Fibroblast of lung (primary cell): ENCODE measurements around the gene SMAD2. TPM values are rescaled to one million over a fixed set of nuclear protein-coding genes. Genes with fewer than 3 reads are reported as not detected.

Experiments
- DNase-seq, 2 donors: peaks; one replicate each; pipeline versions ENCODE4 v3.0.0 to v3.0.0-alpha.2; 2010; ENCODE audit warnings: low read depth in 2 of 2
- H2AFZ ChIP-seq: 2 replicates; pipeline ENCODE4 v1.5.1; 2012; ENCODE audit warnings: low read length, control low read depth, inconsistent platforms
- H3K27ac ChIP-seq: 2 replicates; pipeline ENCODE4 v1.5.1; 2011; ENCODE audit warnings: low read length, control low read depth; ENCODE audit not compliant: insufficient read depth
- H3K27me3 ChIP-seq: 2 replicates; pipeline ENCODE4 v1.5.1; 2011; ENCODE audit warnings: mild to moderate bottlenecking, low read length; ENCODE audit not compliant: control insufficient read depth, insufficient read depth
- H3K36me3 ChIP-seq: 2 replicates; pipeline ENCODE4 v1.5.1; 2011; ENCODE audit warnings: low read length; ENCODE audit not compliant: control insufficient read depth, insufficient read depth
- H3K4me1 ChIP-seq: 2 replicates; pipeline ENCODE4 v1.5.1; 2011; ENCODE audit warnings: low read length; ENCODE audit not compliant: control insufficient read depth, insufficient read depth; ENCODE audit errors: extremely low read depth
- H3K4me2 ChIP-seq: 2 replicates; pipeline ENCODE4 v1.5.1; 2011; ENCODE audit warnings: low read length, control low read depth; ENCODE audit not compliant: insufficient read depth; ENCODE audit errors: extremely low read depth
- H3K4me3 ChIP-seq, 4 experiments: fragments of 200-600 bp in 1 of 4; sonication (generic) in 1 of 4; replicated peaks in 1 of 4; 2 replicates each; pipeline ENCODE4 v1.5.1; 2011 to 2016; ENCODE audit warnings: low read length in 4 of 4, low read depth in 3 of 4, mild to moderate bottlenecking in 3 of 4, control low read depth in 2 of 4, inconsistent platforms in 1 of 4, mixed read lengths in 1 of 4; ENCODE audit not compliant: insufficient read depth in 1 of 4; ENCODE audit errors: control extremely low read depth in 1 of 4
- H3K79me2 ChIP-seq: 2 replicates; pipeline ENCODE4 v1.5.1; 2012; ENCODE audit warnings: mild to moderate bottlenecking, low read length, inconsistent platforms; ENCODE audit not compliant: control insufficient read depth, insufficient read depth
- H3K9ac ChIP-seq: 2 replicates; pipeline ENCODE4 v1.5.1; 2011; ENCODE audit warnings: mild to moderate bottlenecking, low read length, control low read depth; ENCODE audit not compliant: insufficient read depth
- H3K9me3 ChIP-seq: 2 replicates; pipeline ENCODE4 v1.5.1; 2012; ENCODE audit warnings: low read depth, low read length; ENCODE audit not compliant: control insufficient read depth, insufficient read depth
- H4K20me1 ChIP-seq: 2 replicates; pipeline ENCODE4 v1.5.1; 2011; ENCODE audit warnings: low read length; ENCODE audit not compliant: control insufficient read depth, insufficient read depth; ENCODE audit errors: extremely low read depth
- EZH2 ChIP-seq: IDR thresholded peaks from 2 replicates; pipeline ENCODE4 v1.5.1; 2012; ENCODE audit warnings: low read length, control low read depth, mild to moderate bottlenecking; ENCODE audit errors: missing control alignments
- polyA plus RNA-seq, 2 donors: library from polyadenylated mRNA; depleted of rRNA in 1 of 2; stranded (reverse) in 1 of 2; unstranded in 1 of 2; fragments of >200 nt; gene quantifications; 2 replicates each; pipeline ENCODE4 v1.2.1, GENCODE V29; 2011 to 2012; ENCODE audit warnings: missing spikeins in 1 of 2
- total RNA-seq: library from RNA; depleted of rRNA; stranded (reverse); fragments of >200 nt; gene quantifications from 2 replicates; pipeline ENCODE4 v1.2.1, GENCODE V29; 2014
- TF ChIP-seq, protein P1 (sequence below), 2 donors: IDR thresholded peaks in 1 of 2; conservative IDR thresholded peaks in 1 of 2; 1 replicate in 1 of 2; 2 replicates in 1 of 2; pipeline ENCODE4 v1.5.1; 2011 to 2012; ENCODE audit warnings: low read length in 2 of 2, control low read depth in 1 of 2, inconsistent platforms in 1 of 2, low read depth in 1 of 2, mild to moderate bottlenecking in 1 of 2

Gene SMAD2
- total and polyA plus RNA-seq, 2 donors (not counting 1 experiment from before 2014, with no cell fraction given): 76.0 to 111 TPM

DNA sequence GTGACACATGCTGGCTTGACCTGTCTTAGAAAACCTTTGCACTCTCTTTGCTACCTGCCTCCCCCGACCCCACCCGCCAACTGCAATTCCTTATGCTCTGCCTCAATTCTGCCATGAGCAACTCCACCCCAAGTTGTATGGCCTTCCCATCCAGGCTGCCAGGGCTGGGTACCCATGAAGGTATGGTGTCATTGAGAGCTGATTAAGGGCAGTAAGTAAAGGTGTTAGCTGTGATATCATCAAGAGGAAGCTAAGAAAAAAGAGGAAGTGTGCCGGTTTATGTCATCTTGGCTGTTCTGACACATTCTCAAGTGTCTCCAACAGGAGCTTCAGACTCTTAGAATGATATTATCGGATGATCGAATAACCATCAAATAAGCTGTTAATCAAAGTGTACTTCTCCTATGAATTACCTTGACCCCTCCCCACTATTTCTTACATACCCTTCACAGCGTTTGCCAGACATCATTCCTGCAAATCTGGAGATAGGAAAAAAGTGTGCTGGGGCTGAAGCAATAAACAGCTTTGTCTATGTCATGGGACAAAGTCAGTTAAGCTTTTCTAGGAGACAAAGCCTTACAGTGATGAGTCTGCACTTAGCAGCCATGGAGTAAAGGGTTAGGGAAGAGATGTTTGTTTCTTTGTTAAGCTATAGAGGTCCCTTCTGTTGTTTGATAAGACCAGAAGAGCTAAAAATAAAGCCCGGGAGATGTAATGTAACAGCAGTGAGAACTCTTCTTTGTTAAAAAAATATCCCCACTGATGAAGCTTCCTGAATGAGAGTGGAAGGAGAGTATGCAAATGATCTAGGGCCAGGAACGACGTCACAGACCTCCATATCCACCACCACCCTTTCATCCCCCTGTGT, 40.4 kb upstream of the SMAD2 start:
- Histone ChIP-seq H3K27me3 (no peaks in the 10 kb centered on the region), H3K4me2 (no peak overlapping the region), H3K9ac (no peak overlapping the region), H3K4me3 (no peak overlapping the region), H3K79me2 (no peaks in the 10 kb centered on the region), H3K9me3 (no peaks in the 10 kb centered on the region), H3K4me1 (no peaks in the 10 kb centered on the region), H3K27ac (no peak overlapping the region), H2AFZ (no peak overlapping the region), H4K20me1 (no peaks in the 10 kb centered on the region), H3K36me3 (no peaks in the 10 kb centered on the region)
- TF ChIP-seq, protein P1, sequence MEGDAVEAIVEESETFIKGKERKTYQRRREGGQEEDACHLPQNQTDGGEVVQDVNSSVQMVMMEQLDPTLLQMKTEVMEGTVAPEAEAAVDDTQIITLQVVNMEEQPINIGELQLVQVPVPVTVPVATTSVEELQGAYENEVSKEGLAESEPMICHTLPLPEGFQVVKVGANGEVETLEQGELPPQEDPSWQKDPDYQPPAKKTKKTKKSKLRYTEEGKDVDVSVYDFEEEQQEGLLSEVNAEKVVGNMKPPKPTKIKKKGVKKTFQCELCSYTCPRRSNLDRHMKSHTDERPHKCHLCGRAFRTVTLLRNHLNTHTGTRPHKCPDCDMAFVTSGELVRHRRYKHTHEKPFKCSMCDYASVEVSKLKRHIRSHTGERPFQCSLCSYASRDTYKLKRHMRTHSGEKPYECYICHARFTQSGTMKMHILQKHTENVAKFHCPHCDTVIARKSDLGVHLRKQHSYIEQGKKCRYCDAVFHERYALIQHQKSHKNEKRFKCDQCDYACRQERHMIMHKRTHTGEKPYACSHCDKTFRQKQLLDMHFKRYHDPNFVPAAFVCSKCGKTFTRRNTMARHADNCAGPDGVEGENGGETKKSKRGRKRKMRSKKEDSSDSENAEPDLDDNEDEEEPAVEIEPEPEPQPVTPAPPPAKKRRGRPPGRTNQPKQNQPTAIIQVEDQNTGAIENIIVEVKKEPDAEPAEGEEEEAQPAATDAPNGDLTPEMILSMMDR (conservative IDR thresholded peaks at IDR 0.05 in 1 of 2, IDR thresholded peaks at IDR 0.05 in 1 of 2; ENCODE audit: low read depth in 1 of 2, low read length in 2 of 2): no peak
- TF ChIP-seq EZH2: no peak
- DNase-seq: no peak

DNA sequence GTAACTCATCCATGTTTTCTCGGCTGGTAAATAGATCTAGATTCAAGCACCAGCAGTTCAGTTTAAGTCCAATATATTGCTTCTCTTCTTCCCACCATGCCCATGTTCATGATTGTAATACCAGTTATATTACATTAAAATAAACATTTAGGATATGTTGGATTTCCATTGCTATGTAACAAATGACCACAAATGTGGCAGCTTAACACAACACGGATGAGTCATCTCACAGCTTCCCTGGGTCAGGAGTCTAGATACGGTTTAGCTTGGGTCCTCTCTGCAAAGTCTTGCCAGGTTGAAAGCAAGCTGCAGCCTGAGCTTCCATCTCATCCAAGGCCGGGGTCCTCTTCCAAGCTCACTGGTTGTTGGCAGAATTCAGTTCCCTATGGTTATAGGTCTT, 39.4 kb upstream of the SMAD2 start:
- H3K4me1 ChIP-seq: no peaks in the 10 kb centered on the region
- peak in 1 of 2 donors; percentile 65 for DNase-seq
- H4K20me1 ChIP-seq: no peaks in the 10 kb centered on the region
- H3K9ac ChIP-seq: no peak overlapping the region
- no peaks in the 10 kb centered on the region for H3K79me2 ChIP-seq
- no peak overlapping the region for H2AFZ ChIP-seq
- no peaks in the 10 kb centered on the region for H3K27me3 ChIP-seq
- H3K36me3 ChIP-seq: no peaks in the 10 kb centered on the region
- no peak overlapping the region for H3K4me2 ChIP-seq
- no peaks in the 10 kb centered on the region for H3K9me3 ChIP-seq
- H3K4me3 ChIP-seq: no peak overlapping the region
- TF ChIP-seq, protein P1 (conservative IDR thresholded peaks at IDR 0.05 in 1 of 2, IDR thresholded peaks at IDR 0.05 in 1 of 2; ENCODE audit: low read depth in 1 of 2, low read length in 2 of 2): no peak
- TF ChIP-seq EZH2: no peak
- H3K27ac ChIP-seq: no peak overlapping the region

DNA sequence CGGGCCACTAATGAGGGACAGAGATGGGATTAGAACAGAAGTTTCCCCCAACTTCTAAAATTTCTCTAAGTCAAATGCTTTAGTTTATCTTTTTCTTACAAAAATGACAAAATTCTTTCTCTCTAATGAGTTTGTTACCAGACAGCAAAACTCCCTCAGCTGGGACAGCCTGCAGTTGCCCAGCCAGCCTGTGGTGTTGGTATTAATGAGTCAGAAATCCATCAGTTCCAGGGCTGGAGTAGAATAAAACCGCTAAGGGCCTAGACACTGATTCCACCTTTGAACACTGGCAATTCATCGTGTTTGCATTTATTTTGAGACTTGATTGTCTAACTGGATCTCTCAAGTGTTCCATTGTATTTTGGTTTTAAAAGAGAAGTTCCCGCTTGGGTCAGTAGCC, 38.3 kb upstream of the SMAD2 start:
- no peaks in the 10 kb centered on the region for H4K20me1 ChIP-seq
- no peaks in the 10 kb centered on the region for H3K36me3 ChIP-seq
- no peak overlapping the region for H3K4me3 ChIP-seq
- peak in 1 of 2 donors; percentile 74 for DNase-seq
- no peaks in the 10 kb centered on the region for H3K9me3 ChIP-seq
- H3K79me2 ChIP-seq: no peaks in the 10 kb centered on the region
- no peak overlapping the region for H3K9ac ChIP-seq
- no peak overlapping the region for H3K27ac ChIP-seq
- H3K4me1 ChIP-seq: no peaks in the 10 kb centered on the region
- H3K4me2 ChIP-seq: no peak overlapping the region
- no peak for TF ChIP-seq EZH2
- TF ChIP-seq, protein P1 (conservative IDR thresholded peaks at IDR 0.05 in 1 of 2, IDR thresholded peaks at IDR 0.05 in 1 of 2; ENCODE audit: low read depth in 1 of 2, low read length in 2 of 2): no peak
- no peak overlapping the region for H2AFZ ChIP-seq
- H3K27me3 ChIP-seq: no peaks in the 10 kb centered on the region
